ENCODE results near the gene VGLL2.

The VGLL2 gene

GRCh38 chr6:117269638-117270054 lies 4.3 kb downstream of the VGLL2 start:
- DNase-seq (ENCODE audit: low read depth in 2 of 2): no peak

- DNase-seq (ENCODE audit: low read depth in 2 of 2): no peak
Observed at GRCh38 chr6:117270055-117270842, 4.9 kb downstream of the VGLL2 start.

- DNase-seq (ENCODE audit: low read depth in 2 of 2): no peak
Observed at GRCh38 chr6:117270843-117271507, 5.6 kb downstream of the VGLL2 start.

GRCh38 chr6:117272032-117272866 lies 6.9 kb downstream of the VGLL2 start:
- no peak for DNase-seq (ENCODE audit: low read depth in 2 of 2)

- no peak for DNase-seq (ENCODE audit: low read depth in 2 of 2)
Observed at GRCh38 chr6:117272891-117273290, 7.5 kb downstream of the VGLL2 start.

GRCh38 chr6:117275205-117275604 lies 9.8 kb downstream of the VGLL2 start:
- no peak for DNase-seq (ENCODE audit: low read depth in 2 of 2)

- no peak for DNase-seq (ENCODE audit: low read depth in 2 of 2)
Observed at GRCh38 chr6:117275711-117276110, 10.4 kb downstream of the VGLL2 start.

- DNase-seq (ENCODE audit: low read depth in 2 of 2): no peak
Observed at GRCh38 chr6:117276778-117277316, 11.5 kb downstream of the VGLL2 start.

GRCh38 chr6:117280922-117281321 lies 15.6 kb downstream of the VGLL2 start:
- no peak for DNase-seq (ENCODE audit: low read depth in 2 of 2)

- no peak for DNase-seq (ENCODE audit: low read depth in 2 of 2)
Observed at GRCh38 chr6:117288083-117288715, 22.8 kb downstream of the VGLL2 start.

GRCh38 chr6:117290173-117290846 lies 25.0 kb downstream of the VGLL2 start:
- no peak for DNase-seq (ENCODE audit: low read depth in 2 of 2)

- no peak for DNase-seq (ENCODE audit: low read depth in 2 of 2)
Observed at GRCh38 chr6:117298941-117299340, 33.6 kb downstream of the VGLL2 start.

GRCh38 chr6:117303323-117303722 lies 38.0 kb downstream of the VGLL2 start:
- no peak for DNase-seq (ENCODE audit: low read depth in 2 of 2)

- DNase-seq (ENCODE audit: low read depth in 2 of 2): no peak
Observed at GRCh38 chr6:117304446-117304845, 39.1 kb downstream of the VGLL2 start.

GRCh38 chr6:117306227-117306790 lies 41.0 kb downstream of the VGLL2 start:
- DNase-seq (ENCODE audit: low read depth in 2 of 2): no peak

GRCh38 chr6:117307655-117308054 lies 42.3 kb downstream of the VGLL2 start:
- no peak for DNase-seq (ENCODE audit: low read depth in 2 of 2)

- no peak for DNase-seq (ENCODE audit: low read depth in 2 of 2)
Observed at GRCh38 chr6:117309069-117309468, 43.7 kb downstream of the VGLL2 start.

- DNase-seq (ENCODE audit: low read depth in 2 of 2): no peak
Observed at GRCh38 chr6:117309611-117310010, 44.3 kb downstream of the VGLL2 start.

GRCh38 chr6:117311310-117311709 lies 46.0 kb downstream of the VGLL2 start:
- DNase-seq (ENCODE audit: low read depth in 2 of 2): no peak

GRCh38 chr6:117311726-117312125 lies 46.4 kb downstream of the VGLL2 start:
- no peak for DNase-seq (ENCODE audit: low read depth in 2 of 2)

GRCh38 chr6:117317261-117317660 lies 51.9 kb downstream of the VGLL2 start:
- DNase-seq (ENCODE audit: low read depth in 2 of 2): no peak

All from activated CD8-positive, alpha-beta memory T cell treated with anti-CD3 and anti-CD28 coated beads for 4 hours (primary cell).